Transverse colon (tissue), 3 donors: ENCODE results near the gene ZDHHC13.

Source experiments
- EP300 ChIP-seq: sonication (generic); formaldehyde crosslinking; IDR thresholded peaks from one replicate; pipeline ENCODE4 v1.6.1; 2017; ENCODE audit warnings: antibody characterized with exemption, low read depth
- TF ChIP-seq, protein P1 (sequence below), 5 experiments: fragments of 200-600 bp in 3 of 5; fragments of 450-650 bp in 2 of 5; sonication (generic) in 3 of 5; IDR thresholded peaks; 1 replicate in 2 of 5; 2 replicates in 3 of 5; pipeline ENCODE4 v1.5.1; 2016 to 2017; ENCODE audit warnings: antibody characterized with exemption in 5 of 5, inconsistent platforms in 3 of 5, mild to moderate bottlenecking in 2 of 5, moderate library complexity in 1 of 5

DNA sequence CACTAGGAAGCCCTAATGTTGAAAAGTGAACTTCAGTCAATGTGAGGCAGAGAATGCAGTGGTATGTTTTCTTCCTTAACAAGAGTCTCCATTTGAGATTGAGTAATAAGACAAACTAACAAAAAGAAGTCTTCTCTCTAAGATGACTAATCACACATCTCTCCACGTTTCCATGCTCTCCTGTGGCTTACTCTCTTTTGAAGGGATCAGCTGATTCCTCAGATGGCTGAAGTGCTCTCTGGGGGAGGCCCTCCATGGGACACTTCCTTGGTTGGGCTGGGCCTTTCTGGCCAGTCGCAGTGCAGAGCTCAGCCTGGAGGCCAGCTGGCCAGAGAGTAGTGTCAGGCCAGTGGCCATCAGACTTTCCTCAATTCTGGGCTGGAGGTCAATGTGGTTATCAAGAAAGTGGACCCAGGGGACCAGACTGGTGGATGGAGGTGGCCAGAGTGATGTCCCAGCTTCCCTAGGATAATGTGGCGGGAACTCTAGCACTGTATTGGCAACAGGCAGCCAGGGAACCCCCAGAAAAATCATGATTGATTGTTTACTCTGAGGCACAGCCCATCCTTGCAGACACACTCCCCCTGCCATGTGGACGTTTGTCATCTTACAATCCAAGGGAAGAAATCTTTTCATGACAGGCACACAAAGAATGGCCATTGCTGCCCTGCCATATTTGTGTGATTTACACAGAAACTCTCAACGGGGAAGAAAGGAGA lies 70.3 kb downstream of the ZDHHC13 start:
- TF ChIP-seq, protein P1, sequence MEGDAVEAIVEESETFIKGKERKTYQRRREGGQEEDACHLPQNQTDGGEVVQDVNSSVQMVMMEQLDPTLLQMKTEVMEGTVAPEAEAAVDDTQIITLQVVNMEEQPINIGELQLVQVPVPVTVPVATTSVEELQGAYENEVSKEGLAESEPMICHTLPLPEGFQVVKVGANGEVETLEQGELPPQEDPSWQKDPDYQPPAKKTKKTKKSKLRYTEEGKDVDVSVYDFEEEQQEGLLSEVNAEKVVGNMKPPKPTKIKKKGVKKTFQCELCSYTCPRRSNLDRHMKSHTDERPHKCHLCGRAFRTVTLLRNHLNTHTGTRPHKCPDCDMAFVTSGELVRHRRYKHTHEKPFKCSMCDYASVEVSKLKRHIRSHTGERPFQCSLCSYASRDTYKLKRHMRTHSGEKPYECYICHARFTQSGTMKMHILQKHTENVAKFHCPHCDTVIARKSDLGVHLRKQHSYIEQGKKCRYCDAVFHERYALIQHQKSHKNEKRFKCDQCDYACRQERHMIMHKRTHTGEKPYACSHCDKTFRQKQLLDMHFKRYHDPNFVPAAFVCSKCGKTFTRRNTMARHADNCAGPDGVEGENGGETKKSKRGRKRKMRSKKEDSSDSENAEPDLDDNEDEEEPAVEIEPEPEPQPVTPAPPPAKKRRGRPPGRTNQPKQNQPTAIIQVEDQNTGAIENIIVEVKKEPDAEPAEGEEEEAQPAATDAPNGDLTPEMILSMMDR (IDR thresholded peaks at IDR 0.05) = no peak
- TF ChIP-seq EP300 = no peak
